GM20431 (cell line): ENCODE results near the gene MGAT4B.
"Not testable (repeated sequence)": the region's sequence is repeated elsewhere in the genome, so short reads cannot be mapped to it uniquely, and the experiment has no call there.

Experiments
- in situ Hi-C: fragments of 300-500 bp; cut with MseI, MboI; formaldehyde crosslinking; loops from one replicate; pipeline ENCODE4 v1.15.0; 2020; ENCODE audit warnings: low sequenced_read_pairs; ENCODE audit not compliant: unreplicated experiment

MGAT4B gene

GRCh38 chr5:179797741-179798140 is 8.9 kb downstream of the MGAT4B start:
- in situ Hi-C loops: no loop called here

DNA sequence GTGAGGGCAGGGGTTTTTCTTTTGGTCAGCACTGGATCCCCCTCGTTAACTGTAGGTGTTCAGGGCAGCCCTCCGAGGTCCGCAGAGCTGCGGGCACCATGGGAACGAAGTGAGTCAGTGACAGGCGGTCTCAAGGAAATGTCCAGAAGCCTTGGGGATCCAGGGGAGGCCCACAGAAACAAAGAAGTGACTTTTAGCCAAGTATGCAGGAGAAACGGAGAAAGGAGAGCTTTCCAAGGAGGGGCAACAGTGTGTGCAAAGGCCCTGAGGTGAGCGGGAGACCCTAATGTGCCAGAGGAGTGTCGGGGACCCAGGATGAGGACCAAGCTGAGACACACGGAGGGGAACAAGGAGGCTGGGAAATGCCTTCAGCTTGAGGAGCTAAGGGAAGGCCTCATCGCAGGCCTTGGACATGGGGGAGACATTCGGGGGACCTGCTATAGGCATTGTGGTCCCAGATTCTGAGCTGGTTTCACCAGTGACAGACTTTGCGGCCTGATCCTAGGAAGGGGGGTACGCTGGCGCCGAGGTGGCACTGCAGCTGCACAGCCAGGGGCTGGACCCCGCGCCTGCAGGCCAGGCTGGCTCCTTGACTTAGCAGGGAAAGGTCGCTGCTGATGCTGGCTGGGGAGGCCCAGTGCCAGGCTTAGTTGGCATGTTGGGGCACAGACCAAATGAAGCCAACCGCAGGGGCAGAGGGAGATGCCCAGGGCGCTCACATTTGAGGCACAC is 9.6 kb downstream of the MGAT4B start:
- in situ Hi-C loops: no loop called here

DNA sequence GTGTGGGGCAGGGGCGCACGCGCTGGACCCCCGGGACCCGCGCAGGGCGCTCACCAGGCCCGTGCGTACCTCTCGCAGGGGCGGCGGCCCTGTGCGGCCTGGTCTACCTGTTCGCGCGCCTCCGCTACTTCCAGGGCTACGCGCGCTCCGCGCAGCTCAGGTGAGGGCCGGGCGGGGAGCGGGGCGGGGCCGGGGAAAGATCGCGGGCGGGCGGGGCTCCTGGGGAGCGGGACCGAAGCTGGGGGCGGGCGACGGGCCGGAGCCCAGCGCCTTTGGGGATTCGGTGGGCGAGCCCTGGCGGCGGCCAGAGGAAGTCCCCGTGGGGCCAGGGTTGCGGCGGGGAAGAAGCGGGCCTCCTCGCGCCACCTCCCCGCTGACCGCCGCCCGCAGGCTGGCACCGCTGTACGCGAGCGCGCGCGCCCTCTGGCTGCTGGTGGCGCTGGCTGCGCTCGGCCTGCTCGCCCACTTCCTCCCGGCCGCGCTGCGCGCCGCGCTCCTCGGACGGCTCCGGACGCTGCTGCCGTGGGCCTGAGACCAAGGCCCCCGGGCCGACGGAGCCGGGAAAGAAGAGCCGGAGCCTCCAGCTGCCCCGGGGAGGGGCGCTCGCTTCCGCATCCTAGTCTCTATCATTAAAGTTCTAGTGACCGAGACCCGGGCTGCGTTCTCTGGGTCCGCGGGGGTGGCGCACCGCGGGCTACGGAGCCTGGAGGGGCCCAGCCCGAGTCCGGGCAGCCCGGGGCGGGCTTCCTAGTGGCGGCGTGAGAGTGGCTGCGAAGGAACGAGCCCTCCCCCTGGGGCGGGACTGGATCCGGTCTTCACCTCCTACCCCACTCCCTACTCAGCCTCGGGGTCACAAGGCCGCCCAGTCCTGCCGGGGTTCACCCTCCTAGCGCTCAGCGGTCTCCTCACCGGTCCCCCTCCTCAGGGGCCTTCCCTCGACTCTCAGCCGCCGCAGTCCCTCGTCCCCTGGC is 10.5 kb downstream of the MGAT4B start:
- in situ Hi-C loops: no loop called here

DNA sequence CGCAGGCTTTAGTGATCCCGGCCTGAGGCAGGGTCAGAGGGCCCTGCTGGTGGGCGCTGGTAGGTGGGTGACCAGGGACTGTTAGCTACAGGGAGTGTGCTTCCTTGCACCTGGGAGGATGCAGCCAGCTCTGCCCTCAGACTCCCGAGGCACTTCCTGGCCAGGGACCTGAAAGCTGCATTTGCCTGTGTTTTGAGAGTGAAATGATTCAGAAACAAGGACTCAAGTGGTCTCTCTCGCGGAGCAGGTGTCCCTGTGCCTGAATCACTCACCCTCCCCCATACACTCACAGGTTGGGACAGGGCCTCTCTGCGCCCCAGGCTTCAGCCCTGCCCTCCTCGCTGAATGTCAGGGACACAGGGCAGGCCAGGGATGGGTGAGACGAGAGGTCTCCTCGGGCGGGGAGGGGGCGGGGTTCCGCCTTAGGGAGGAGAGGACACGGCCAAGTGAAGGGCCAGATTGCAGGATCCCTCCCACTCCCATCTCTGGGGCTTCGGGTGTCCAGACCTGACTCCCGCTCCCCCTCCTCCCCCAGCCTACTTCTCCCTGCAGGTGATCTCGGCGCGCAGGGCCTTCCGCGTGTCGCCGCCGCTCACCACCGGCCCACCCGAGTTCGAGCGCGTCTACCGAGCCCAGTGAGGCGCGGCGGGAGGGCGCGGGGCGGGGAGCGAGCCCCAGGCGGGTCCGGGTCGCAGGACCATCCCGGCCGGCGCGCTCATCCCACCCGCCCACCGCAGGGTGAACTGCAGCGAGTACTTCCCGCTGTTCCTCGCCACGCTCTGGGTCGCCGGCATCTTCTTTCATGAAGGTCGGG is 11.4 kb downstream of the MGAT4B start:
- in situ Hi-C loops: no loop called here

- in situ Hi-C loops: no loop called here
Observed at GRCh38 chr5:179794575-179794974, 12.1 kb downstream of the MGAT4B start.

DNA sequence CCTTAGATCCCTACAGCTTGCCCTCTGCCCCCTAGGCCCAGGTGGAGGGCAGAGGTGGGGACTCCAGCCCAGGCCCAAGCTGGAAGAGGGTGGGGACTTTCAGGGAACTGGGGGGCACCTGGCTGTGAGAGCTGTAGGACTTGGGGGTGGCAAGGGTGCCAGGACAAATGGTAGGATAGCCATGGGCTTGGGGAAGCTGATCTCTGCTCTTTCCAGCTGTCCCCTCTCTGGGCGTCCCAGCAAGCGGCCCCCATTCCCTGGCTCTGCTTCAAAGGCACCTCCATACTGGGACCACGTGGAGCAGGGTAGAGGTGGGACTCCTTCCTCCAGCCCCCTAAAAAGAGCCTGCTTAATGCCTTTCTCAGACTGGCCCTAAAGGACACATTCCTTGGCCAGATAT is 12.5 kb downstream of the MGAT4B start:
- in situ Hi-C loops: no loop called here

DNA sequence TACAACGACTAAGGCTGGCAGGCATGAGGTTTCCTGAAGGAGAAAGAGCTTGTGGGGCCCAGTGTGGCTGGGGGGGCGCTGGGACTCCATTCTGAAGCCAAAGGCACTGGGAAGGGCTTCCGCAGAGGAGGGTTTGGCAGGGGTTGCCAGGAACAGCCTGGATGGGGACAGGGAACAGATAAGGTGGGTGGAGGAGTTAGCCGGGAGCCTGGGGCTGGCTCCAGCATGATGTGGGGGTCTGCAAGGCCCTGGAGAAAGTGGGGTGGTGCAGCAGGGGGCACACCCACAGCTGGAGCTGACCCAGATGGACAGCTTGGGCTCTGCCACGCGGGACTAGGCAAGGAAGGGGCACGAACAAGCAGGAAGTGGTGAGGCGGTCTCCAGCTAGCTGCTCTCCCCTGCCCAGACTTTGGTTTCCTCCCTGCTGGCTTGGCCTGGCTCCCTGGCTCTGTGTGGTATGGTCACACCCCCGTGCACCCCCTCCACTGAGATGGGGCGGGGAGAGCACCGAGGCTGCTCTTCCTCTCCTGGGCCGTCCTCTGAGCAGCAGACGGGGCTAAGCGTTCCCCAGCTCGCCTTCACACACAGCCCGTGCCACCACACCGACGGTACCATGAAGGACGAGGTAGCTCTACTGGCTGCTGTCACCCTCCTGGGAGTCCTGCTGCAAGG is 13.1 kb downstream of the MGAT4B start, which contains the start of gene LTC4S:
Gene LTC4S (plus strand): TSS at position 519 of the 672 bp plus-strand sequence. CDS start 95 bp downstream, at position 614.
- in situ Hi-C loops: no loop called here

- in situ Hi-C loops: no loop called here
Observed at GRCh38 chr5:179792612-179793467, 13.8 kb downstream of the MGAT4B start.

DNA sequence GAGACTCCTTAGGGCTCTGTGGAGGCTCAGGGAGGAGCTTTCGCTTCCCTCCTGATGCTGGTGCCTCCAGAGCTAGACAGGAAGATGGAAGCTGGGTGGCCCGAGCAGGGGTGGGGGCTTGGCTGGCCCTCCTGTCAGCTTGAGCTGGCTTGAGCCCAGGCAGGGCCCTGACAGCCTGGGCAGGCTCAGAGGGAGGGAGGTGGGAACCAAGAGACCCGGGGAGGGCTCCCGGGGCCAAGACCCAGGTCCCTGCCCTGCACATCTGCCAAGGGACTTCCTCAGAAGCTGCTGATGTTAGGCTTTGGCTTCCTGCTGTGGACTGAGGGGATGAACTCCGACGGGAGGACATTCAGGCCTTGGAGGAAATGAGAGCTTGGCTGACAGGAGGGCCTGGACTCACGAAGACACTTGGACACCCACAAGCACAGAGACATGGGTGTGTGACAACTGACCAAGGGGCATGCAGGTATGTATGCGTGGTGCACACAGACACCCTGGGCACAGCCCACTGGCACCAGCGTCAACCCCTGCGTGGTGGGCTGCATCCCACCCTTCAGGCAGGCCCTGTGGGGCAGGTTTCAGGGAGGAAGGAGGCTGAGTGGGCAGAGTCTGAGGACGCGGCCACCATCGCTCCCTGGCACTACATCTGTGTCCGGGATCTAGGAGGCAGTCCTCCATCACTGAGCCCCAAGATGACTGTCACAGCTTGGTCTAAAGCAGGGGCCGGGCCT is 14.6 kb downstream of the MGAT4B start:
- in situ Hi-C loops: no loop called here

DNA sequence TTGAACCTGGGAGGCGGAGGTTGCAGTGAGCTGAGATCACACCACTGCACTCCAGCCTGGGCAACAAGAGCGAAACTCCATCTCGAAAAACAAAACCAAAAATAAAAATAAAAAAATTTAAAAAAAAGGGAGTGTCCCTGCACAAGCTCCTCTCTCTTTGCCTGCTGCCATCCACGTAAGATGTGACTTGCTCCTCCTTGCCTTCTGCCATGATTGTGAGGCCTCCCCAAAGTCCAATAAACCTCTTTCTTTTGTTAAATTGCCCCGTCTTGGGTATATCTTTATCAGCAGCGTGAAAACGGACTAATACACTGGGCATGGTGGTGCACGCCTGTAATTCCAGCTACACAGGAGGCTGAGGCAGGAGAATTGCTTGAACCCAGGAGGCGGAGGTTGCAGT is 17.4 kb downstream of the MGAT4B start:
- in situ Hi-C loops: not testable (repeated sequence)

DNA sequence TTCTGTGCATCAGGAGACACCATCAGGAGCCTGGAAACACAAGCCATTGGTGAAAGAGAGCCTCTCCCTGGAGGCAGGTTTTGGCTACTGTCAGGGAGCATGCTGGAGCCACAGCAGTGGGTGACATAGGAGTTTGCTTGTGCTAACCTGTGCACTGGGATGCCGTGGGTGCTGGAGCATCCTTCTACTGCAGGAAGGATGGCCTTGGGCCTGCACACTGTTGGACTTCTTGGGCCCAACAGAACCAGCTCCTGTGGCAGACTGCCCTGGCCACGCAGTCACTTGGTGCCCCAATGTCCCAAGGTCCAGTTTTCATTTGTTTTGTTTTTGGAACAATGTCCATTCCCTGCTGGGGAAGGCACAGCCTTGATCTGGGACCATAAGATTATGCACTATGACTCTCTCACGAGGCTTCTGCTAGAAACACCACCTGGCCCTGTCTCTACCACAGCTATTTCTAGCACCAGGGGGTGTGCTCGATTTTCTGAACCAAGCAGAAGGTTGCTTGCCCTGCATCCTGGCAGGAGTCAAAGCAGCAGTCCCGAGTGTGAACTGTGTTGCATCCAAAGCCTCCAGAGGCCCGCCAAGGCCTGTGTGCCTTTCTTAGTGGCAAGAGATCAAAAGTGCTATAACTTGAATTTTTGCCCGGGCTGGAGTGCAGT is 18.3 kb downstream of the MGAT4B start:
- in situ Hi-C loops: no loop called here

DNA sequence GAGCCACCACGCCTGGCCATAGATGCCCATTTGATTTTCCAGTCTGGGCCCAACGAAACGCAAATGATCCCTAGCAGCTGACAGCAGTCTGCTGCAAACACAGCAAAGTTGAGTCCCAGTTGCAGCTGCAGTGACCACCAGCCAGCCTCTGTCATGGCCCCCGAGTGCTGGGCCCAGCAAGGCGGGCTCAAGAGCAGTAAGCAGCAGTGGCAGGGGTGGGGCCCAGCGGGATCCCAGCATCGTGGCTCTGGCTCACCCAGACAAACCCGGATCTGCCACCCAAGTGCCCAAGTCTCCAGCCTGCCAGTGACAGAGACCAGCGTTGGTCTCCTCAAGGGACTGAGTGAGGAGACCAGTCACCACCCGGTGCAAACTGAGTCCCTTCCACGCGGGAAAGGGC is 19.8 kb downstream of the MGAT4B start:
- in situ Hi-C loops: no loop called here

- in situ Hi-C loops: no loop called here
Observed at GRCh38 chr5:179783128-179783527, 23.5 kb downstream of the MGAT4B start.

DNA sequence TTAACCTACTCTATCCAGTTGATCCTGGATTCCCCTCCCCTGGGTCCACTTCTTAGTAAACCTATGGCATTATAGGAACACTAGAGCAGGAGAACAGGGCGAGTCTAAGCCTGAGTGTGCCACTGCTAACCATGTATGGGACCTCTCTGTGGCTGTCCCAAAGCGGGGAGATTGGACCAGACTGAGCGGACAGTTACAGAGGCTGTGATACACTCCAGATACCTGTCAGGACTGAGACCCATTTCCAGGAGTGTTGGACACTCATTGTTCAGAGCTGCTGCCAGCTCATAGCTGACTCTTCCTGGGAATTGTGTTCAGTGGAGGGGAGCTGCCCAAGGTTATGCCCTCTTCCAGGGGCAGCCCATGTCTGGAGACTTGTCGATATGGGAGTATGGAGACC is 24.8 kb downstream of the MGAT4B start:
- in situ Hi-C loops: no loop called here

GRCh38 chr5:179780362-179780761 is 26.3 kb downstream of the MGAT4B start:
- in situ Hi-C loops: no loop called here

GRCh38 chr5:179779826-179780225 is 26.8 kb downstream of the MGAT4B start:
- in situ Hi-C loops: no loop called here

DNA sequence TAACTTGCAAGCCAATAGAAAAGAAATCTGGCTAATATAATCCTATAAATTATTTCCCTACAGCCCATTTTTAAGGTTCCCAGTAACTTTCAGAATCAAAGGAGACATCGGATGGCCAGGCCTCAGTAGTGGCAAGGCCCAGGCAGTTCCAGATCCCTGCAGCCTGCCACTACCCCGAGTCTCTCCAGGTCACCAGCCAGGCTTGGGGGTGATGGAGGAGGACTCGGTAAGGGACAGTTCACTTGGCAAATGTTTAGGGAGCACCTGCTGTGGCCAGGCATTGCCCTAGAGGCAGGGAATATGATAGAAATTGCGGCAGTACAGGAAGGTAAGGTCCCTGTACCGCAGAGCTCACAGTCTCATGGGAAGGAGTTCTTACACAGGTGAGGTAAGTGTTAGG is 28.1 kb downstream of the MGAT4B start:
- in situ Hi-C loops: no loop called here

GRCh38 chr5:179777909-179778308 is 28.8 kb downstream of the MGAT4B start:
- in situ Hi-C loops: no loop called here
